GM23338 (cell line): ENCODE data around the gene SCGB3A1.

Source experiments
- CREB1 ChIP-seq: fragments of 250-450 bp; sonication (Bioruptor Pico); IDR thresholded peaks from 2 replicates; pipeline ENCODE4 v1.5.0; 2020; ENCODE audit warnings: low read depth, mild to moderate bottlenecking, moderate library complexity
- EZH2 ChIP-seq: fragments of 200-600 bp; sonication (generic); IDR thresholded peaks from one replicate; pipeline ENCODE4 v1.8.0; 2017; ENCODE audit warnings: antibody characterized with exemption, mild to moderate bottlenecking, low read depth; ENCODE audit not compliant: unreplicated experiment
- EZH2phosphoT487 ChIP-seq: fragments of 200-600 bp; sonication (generic); IDR thresholded peaks from one replicate; pipeline ENCODE4 v1.8.1; 2018; ENCODE audit warnings: antibody characterized with exemption; ENCODE audit not compliant: unreplicated experiment
- JUNB ChIP-seq: IDR thresholded peaks from one replicate; pipeline ENCODE4 v1.6.1; 2016; ENCODE audit warnings: antibody characterized with exemption; ENCODE audit not compliant: unreplicated experiment
- NANOG ChIP-seq: IDR thresholded peaks from 2 replicates; pipeline ENCODE4 v1.6.1; 2016; ENCODE audit warnings: antibody characterized with exemption, borderline replicate concordance
- POLR2AphosphoS5 ChIP-seq: IDR thresholded peaks from 2 replicates; pipeline ENCODE4 v1.6.1; 2016; ENCODE audit warnings: antibody characterized with exemption, low read depth
- REST ChIP-seq: IDR thresholded peaks from one replicate; pipeline ENCODE4 v1.6.1; 2018; ENCODE audit warnings: antibody characterized with exemption; ENCODE audit not compliant: unreplicated experiment
- STAT1 ChIP-seq: IDR thresholded peaks from one replicate; pipeline ENCODE4 v1.6.1; 2016; ENCODE audit warnings: antibody characterized with exemption; ENCODE audit not compliant: unreplicated experiment
- ZNF114 ChIP-seq: fragments of 250-450 bp; sonication (Bioruptor Pico); IDR thresholded peaks from 2 replicates; pipeline ENCODE4 v1.5.0; 2020; ENCODE audit warnings: mild to moderate bottlenecking, moderate library complexity
- ZNF331 ChIP-seq: fragments of 250-450 bp; sonication (Bioruptor Pico); IDR thresholded peaks from 2 replicates; pipeline ENCODE4 v1.5.0; 2020; ENCODE audit warnings: low read depth, mild to moderate bottlenecking, moderate library complexity
- TF ChIP-seq, protein P1 (sequence below), 2 experiments: fragments of 200-600 bp in 1 of 2; sonication (generic) in 1 of 2; conservative IDR thresholded peaks; 2 replicates each; pipeline versions ENCODE4 v1.5.1 to v1.6.1; 2016 to 2017; ENCODE audit warnings: antibody characterized with exemption in 2 of 2, low read depth in 2 of 2, mild to moderate bottlenecking in 2 of 2, moderate library complexity in 1 of 2
- TF ChIP-seq, protein P2 (sequence below): IDR thresholded peaks from 2 replicates; pipeline ENCODE4 v1.6.1; 2016; ENCODE audit warnings: antibody characterized with exemption

- TF ChIP-seq, protein P1, sequence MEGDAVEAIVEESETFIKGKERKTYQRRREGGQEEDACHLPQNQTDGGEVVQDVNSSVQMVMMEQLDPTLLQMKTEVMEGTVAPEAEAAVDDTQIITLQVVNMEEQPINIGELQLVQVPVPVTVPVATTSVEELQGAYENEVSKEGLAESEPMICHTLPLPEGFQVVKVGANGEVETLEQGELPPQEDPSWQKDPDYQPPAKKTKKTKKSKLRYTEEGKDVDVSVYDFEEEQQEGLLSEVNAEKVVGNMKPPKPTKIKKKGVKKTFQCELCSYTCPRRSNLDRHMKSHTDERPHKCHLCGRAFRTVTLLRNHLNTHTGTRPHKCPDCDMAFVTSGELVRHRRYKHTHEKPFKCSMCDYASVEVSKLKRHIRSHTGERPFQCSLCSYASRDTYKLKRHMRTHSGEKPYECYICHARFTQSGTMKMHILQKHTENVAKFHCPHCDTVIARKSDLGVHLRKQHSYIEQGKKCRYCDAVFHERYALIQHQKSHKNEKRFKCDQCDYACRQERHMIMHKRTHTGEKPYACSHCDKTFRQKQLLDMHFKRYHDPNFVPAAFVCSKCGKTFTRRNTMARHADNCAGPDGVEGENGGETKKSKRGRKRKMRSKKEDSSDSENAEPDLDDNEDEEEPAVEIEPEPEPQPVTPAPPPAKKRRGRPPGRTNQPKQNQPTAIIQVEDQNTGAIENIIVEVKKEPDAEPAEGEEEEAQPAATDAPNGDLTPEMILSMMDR (conservative IDR thresholded peaks at IDR 0.05; ENCODE audit: low read depth in 2 of 2), result no peak
- TF ChIP-seq EZH2 (no peak), JUNB (no peak), REST (no peak), STAT1 (no peak), POLR2AphosphoS5 (no peak), CREB1 (CRISPR knock-in tag) (no peak), ZNF114 (CRISPR knock-in tag) (no peak), EZH2phosphoT487 (no peak), NANOG (no peak), ZNF331 (CRISPR knock-in tag) (no peak)
- TF ChIP-seq, protein P2, sequence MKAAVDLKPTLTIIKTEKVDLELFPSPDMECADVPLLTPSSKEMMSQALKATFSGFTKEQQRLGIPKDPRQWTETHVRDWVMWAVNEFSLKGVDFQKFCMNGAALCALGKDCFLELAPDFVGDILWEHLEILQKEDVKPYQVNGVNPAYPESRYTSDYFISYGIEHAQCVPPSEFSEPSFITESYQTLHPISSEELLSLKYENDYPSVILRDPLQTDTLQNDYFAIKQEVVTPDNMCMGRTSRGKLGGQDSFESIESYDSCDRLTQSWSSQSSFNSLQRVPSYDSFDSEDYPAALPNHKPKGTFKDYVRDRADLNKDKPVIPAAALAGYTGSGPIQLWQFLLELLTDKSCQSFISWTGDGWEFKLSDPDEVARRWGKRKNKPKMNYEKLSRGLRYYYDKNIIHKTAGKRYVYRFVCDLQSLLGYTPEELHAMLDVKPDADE, result no peak
Measured at GRCh38 chr5:180637962-180638680, 46.8 kb upstream of the SCGB3A1 start.
